MCF 10A (cell line): ENCODE results near the gene MYBL2. TPM values are rescaled to one million over a fixed set of nuclear protein-coding genes. Genes with fewer than 3 reads are reported as not detected.

Experiments
- Bru-seq: library from RNA; stranded (reverse); fragments of 400-500 nt; gene quantifications from one replicate; lab custom pipeline; 2021; lab: Mats Ljungman, UMichigan
- BruChase-seq, 2 experiments: library from RNA; stranded (reverse); fragments of 400-500 nt; gene quantifications; one replicate each; lab custom pipeline; 2021; lab: Mats Ljungman, UMichigan
- BruUV-seq: library from RNA; stranded (reverse); fragments of 400-500 nt; replicated peaks from 2 replicates; lab custom pipeline; 2021; lab: Mats Ljungman, UMichigan
- CTCF ChIA-PET: fragments of 300-600 bp; sonication (Branson Sonifier 250); formaldehyde crosslinking; extraction: SDS; loops from one replicate; lab custom pipeline; 2021; ENCODE audit warnings: antibody characterized with exemption, inconsistent platforms; lab: Yijun Ruan, JAX
- POLR2A ChIA-PET: fragments of 300-600, 350-650 bp; sonication (Branson Sonifier 250); formaldehyde crosslinking; extraction: SDS; loops from one replicate; lab custom pipeline; 2020; ENCODE audit warnings: antibody characterized with exemption, inconsistent platforms; lab: Yijun Ruan, JAX
- DNase-seq: peaks from one replicate; pipeline ENCODE4 v3.0.0-alpha.2; 2018; ENCODE audit not compliant: unreplicated experiment
- H3K27ac Mint-ChIP-seq: one replicate; pipeline ENCODE4 v1.8.0; 2022; ENCODE audit warnings: mild to moderate bottlenecking, low read depth, mixed read lengths; ENCODE audit not compliant: unreplicated experiment
- H3K27me3 Mint-ChIP-seq: one replicate; pipeline ENCODE4 v1.8.0; 2022; ENCODE audit warnings: mixed read lengths; ENCODE audit not compliant: insufficient read depth, unreplicated experiment
- H3K36me3 Mint-ChIP-seq: one replicate; pipeline ENCODE4 v1.8.0; 2022; ENCODE audit warnings: mild to moderate bottlenecking, moderate library complexity, mixed read lengths; ENCODE audit not compliant: insufficient read depth, unreplicated experiment
- H3K4me1 Mint-ChIP-seq: one replicate; pipeline ENCODE4 v1.8.0; 2022; ENCODE audit warnings: mixed read lengths; ENCODE audit not compliant: insufficient read depth, unreplicated experiment
- H3K4me3 Mint-ChIP-seq: one replicate; pipeline ENCODE4 v1.8.0; 2022; ENCODE audit warnings: mild to moderate bottlenecking, moderate library complexity, mixed read lengths; ENCODE audit not compliant: unreplicated experiment
- H3K9me3 Mint-ChIP-seq: one replicate; pipeline ENCODE4 v1.8.0; 2022; ENCODE audit warnings: mixed read lengths; ENCODE audit not compliant: unreplicated experiment
- intact Hi-C: fragments of 100-400 bp; cut with micrococcal nuclease; formaldehyde crosslinking; loops from 2 replicates; pipeline ENCODE4 v1.14.1; 2022
- long read RNA-seq: library from polyadenylated mRNA; stranded (forward); transcript quantifications from one replicate; pipeline ENCODE4 v2.0.0, GENCODE V29; 2022
- total RNA-seq: library from RNA; stranded (reverse); gene quantifications from 2 replicates; pipeline ENCODE4 v1.2.3, GENCODE V29; 2022
- TF ChIP-seq, protein P1 (sequence below): fragments of 200-600 bp; IDR thresholded peaks from one replicate; pipeline ENCODE4 v1.8.0; 2022; ENCODE audit warnings: antibody characterized with exemption, mild to moderate bottlenecking; ENCODE audit not compliant: unreplicated experiment

MYBL2 gene
- total RNA-seq (16.4 and 44.3 TPM in 2 replicates), Bru-seq, nascent RNA (percentile 33 among the genes with signal in this experiment), BruChase-seq, experiment 1, labeled RNA remaining after a 6-hour chase (percentile 38 among the genes with signal in this experiment), BruChase-seq, experiment 2, labeled RNA remaining after a 2-hour chase (percentile 36 among the genes with signal in this experiment)
- long read RNA-seq, transcript MYBL2-201 (14 exons, 2,639 nt), result major isoform, 166 of 201 reads
- long read RNA-seq, partial matches to known transcripts, result 9 of 201 reads
- long read RNA-seq, other reads (novel, unspliced or antisense), result 24 of 201 reads

DNA sequence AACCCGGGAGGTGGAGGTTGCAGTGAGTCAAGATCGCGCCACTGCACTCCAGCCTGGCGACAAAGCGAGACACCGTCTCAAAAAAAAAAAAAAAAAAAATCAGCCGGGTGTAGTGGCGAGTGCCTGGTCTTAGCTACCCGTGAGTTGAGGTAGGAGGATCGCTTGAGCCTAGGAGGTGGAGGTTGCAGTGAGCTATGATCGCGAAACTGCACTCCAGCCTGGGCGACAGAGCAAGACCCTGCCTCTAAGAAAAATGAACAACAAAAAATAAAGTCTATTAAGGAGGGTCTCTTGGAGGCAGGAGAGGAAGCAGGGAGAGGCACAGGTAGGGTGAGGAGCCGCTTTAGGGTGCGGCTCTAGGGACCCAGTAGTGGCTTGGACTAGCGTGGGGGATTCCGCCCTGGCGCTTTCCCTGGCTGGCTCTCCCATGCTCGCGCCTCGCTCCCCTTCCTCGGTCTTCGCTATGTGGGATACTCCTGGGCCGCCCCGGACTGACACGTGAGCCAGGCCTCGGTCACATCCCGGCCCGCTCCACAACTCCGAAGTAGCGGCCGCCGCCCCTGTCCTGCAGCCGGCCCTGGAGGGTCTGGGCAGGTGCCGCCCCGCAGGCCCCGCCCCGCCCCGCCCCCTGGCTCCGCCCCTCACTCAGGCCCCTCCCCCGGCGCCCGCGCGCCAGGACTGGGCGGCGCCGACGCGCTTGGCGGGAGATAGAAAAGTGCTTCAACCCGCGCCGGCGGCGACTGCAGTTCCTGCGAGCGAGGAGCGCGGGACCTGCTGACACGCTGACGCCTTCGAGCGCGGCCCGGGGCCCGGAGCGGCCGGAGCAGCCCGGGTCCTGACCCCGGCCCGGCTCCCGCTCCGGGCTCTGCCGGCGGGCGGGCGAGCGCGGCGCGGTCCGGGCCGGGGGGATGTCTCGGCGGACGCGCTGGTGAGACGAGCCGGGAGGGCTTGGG lies at the start of gene MYBL2:
TSS of gene MYBL2 (plus strand) at position 739 of the 953 bp plus-strand sequence. CDS start at position 909, 170 bp downstream.
- no TSS peak for BruUV-seq
- Mint-ChIP-seq H3K36me3 (no peaks in the 10 kb centered on the region), H3K27me3 (no peaks in the 10 kb centered on the region), H3K4me1 (peaks cover 9% of the 10 kb centered on the region), H3K4me3 (peak within 1 kb of the TSS; percentile 63), H3K27ac (peak within 1 kb of the TSS; percentile 55), H3K9me3 (no peaks in the 10 kb centered on the region)
- TF ChIP-seq, protein P1, sequence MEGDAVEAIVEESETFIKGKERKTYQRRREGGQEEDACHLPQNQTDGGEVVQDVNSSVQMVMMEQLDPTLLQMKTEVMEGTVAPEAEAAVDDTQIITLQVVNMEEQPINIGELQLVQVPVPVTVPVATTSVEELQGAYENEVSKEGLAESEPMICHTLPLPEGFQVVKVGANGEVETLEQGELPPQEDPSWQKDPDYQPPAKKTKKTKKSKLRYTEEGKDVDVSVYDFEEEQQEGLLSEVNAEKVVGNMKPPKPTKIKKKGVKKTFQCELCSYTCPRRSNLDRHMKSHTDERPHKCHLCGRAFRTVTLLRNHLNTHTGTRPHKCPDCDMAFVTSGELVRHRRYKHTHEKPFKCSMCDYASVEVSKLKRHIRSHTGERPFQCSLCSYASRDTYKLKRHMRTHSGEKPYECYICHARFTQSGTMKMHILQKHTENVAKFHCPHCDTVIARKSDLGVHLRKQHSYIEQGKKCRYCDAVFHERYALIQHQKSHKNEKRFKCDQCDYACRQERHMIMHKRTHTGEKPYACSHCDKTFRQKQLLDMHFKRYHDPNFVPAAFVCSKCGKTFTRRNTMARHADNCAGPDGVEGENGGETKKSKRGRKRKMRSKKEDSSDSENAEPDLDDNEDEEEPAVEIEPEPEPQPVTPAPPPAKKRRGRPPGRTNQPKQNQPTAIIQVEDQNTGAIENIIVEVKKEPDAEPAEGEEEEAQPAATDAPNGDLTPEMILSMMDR, result no peak
- POLR2A ChIA-PET, result interaction anchor here (0.5 to 0.6 kb wide), 2 partner anchors 41 to 1301 kb away, joined by 3 read pairs; no protein-coding TSS in a partner anchor
- CTCF ChIA-PET, result interaction anchor here (0.6 kb wide), 1 partner anchor 51 kb away, joined by 3 read pairs; no protein-coding TSS in a partner anchor
- intact Hi-C loops, result no loop called here
- DNase-seq, result peak; percentile 67

DNA sequence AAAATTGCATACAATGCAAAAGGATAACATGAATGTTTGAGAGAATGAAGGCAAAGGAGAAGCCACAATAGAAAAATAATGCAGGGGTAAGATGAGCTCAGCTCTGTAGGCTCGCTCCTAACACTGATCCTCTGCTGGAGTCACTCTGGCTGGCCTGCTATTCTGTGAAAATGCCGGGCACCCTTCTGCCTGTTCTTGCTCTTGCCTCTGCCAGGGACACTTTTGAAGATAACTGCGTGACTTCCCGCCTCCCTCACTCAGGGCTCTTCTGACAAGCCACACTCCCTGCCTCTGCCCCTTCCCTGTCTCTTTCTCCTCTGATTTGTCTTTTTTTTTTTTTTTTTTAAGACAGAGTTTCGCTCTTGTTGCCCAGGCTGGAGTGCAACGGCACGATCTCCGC lies 35.3 kb upstream of the MYBL2 start:
- POLR2A ChIA-PET, result no interaction called here
- H3K27ac Mint-ChIP-seq, result no peak overlapping the region

DNA sequence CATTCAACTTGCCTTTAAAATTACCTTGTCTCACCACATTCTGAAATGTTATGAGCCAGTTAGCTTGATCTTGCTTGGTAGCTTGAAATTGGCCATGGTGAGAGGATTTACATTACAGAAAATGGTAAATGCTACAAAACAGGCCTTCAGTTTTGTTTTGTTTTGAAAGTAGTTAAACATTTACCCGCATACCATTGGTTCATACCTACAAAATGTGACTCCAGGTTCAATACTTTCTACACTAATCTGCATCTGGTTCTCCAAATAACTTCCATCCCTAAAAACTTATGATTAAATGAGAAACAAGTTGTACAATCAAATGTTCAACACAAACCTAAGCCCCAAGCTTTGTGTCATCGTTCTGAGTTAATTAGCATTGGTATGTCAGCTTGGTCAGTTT lies 30.5 kb upstream of the MYBL2 start:
- no peaks in the 10 kb centered on the region for H3K9me3 Mint-ChIP-seq
- H3K4me1 Mint-ChIP-seq, result no peaks in the 10 kb centered on the region
- intact Hi-C loops, result no loop called here
- H3K4me3 Mint-ChIP-seq, result no peak overlapping the region
- CTCF ChIA-PET, result interaction anchor here (0.6 to 2.2 kb wide), 4 partner anchors 18 to 390 kb away, joined by 3 to 7 read pairs (median 4); no protein-coding TSS in a partner anchor
- H3K27me3 Mint-ChIP-seq, result no peaks in the 10 kb centered on the region
- H3K36me3 Mint-ChIP-seq, result peaks cover 74% of the 10 kb centered on the region
- TF ChIP-seq, protein P1, result no peak
- POLR2A ChIA-PET, result interaction anchor here (0.7 to 1.3 kb wide), 2 partner anchors 21 to 133 kb away, joined by 3 read pairs; no protein-coding TSS in a partner anchor
- no TSS peak for BruUV-seq
- H3K27ac Mint-ChIP-seq, result no peak overlapping the region
- DNase-seq, result no peak

More for the DNA sequence above, 35.3 kb upstream of the MYBL2 start:
- Mint-ChIP-seq H3K9me3 (no peaks in the 10 kb centered on the region), H3K36me3 (peaks cover 49% of the 10 kb centered on the region), H3K4me3 (no peak overlapping the region), H3K27me3 (no peaks in the 10 kb centered on the region), H3K4me1 (no peaks in the 10 kb centered on the region)
- no peak for DNase-seq
- CTCF ChIA-PET, result interaction anchor here (0.9 to 1.5 kb wide), 3 partner anchors 93 to 449 kb away, joined by 3 to 5 read pairs (median 4); no protein-coding TSS in a partner anchor
- intact Hi-C loops, result no loop called here
- TF ChIP-seq, protein P1, result no peak
- BruUV-seq, result no TSS peak
